GM12873 (cell line): Measurements from ENCODE around the gene SMURF1.

ENCODE experiments used
- CTCF ChIP-seq: IDR thresholded peaks from 2 replicates; pipeline ENCODE4 v1.5.1; 2012; ENCODE audit warnings: low read depth, mild to moderate bottlenecking, moderate library complexity, low read length, control low read depth; ENCODE audit not compliant: insufficient read depth; ENCODE audit errors: missing control alignments

The SMURF1 gene

DNA sequence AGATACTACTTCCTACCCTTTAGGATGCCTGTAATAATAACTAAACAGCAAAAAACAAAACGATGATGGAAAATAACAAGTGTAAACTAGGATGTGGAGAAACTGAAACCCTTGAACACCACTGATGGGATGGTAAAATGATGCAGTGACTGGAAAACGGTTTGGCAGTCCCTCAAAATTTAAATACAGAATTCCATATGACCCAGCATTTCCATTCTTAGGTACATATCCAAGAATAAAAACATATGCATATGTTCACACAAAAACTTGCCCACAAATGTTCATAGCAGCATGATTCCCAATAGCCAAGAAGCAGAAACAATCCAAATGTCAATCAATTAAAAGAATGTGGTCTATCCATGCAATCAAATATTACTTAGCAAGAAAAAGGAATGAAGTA is 25.8 kb downstream of the SMURF1 start:
- TF ChIP-seq CTCF = no peak

GRCh38 chr7:99116144-99116543 is 27.8 kb downstream of the SMURF1 start:
- TF ChIP-seq CTCF = no peak

- no peak for TF ChIP-seq CTCF
These were observed 28.5 kb downstream of the SMURF1 start for GRCh38 chr7:99115379-99115778.

DNA sequence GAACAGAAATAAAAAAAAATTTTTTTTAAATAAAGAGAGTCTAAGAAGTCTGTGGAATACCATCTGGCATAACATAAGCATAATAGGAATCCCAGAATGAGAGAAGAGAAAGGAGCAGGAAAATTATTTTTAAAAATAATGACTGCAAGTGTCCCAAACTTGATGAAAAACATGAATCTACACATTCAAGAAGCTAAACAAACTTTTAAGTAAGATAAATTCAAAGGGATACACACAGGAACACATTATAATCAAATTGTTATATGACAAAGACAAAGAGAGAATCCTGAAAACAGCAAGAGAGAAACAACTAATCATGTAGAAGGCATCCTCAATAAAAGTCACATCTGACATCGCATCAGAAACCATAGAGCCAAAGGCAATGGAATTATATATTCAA is 30.9 kb downstream of the SMURF1 start:
- TF ChIP-seq CTCF = no peak

DNA sequence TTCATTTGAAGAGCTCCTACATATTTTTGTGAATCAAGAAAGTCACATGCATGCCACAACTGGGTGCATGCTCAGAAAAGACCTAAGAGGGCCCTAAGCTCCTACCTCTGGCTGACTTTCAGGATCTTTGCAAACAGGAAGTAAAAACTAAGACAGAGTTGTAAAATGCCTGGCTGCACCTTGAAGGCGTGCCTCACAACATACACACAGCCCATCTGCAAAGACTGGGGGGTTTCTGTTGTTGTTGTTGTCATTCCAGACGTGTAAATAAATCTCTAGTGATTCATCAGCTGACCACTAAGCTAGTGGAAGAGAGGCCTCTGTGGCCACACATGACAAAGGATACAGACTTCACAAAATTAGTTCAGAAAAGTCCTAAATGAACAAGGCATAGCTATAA is 31.8 kb downstream of the SMURF1 start:
- no peak for TF ChIP-seq CTCF

DNA sequence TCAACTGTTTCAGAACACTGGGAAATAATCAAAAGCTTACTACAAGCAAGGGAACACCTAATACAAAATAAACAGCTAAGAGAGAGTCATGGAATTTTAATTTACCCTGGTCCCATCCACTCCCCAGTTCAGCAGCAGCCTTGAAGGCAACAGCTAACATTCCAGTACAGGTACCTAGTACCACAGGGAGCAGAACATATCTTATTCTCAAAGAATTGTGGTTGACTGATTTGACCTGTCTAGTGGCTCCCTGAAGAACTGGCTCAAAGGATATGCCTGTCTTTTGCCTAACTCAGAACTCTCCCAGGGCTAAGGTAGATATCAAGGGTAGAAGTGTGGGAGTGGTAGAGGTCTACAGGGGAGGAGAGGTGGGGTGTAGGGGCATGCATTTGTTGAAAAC is 32.3 kb downstream of the SMURF1 start:
- TF ChIP-seq CTCF = no peak

- no peak for TF ChIP-seq CTCF
These were observed 34.5 kb downstream of the SMURF1 start for GRCh38 chr7:99109108-99110051.
